HG02759 (cell line): Measurements from ENCODE around the gene ACSL6.

Experiments
- ATAC-seq: cut with Tn5 transposase; IDR thresholded peaks from one replicate; pipeline ENCODE4 v1.9.1; 2021; ENCODE audit warnings: mild to moderate bottlenecking, moderate library complexity; ENCODE audit not compliant: unreplicated experiment

Gene ACSL6

DNA sequence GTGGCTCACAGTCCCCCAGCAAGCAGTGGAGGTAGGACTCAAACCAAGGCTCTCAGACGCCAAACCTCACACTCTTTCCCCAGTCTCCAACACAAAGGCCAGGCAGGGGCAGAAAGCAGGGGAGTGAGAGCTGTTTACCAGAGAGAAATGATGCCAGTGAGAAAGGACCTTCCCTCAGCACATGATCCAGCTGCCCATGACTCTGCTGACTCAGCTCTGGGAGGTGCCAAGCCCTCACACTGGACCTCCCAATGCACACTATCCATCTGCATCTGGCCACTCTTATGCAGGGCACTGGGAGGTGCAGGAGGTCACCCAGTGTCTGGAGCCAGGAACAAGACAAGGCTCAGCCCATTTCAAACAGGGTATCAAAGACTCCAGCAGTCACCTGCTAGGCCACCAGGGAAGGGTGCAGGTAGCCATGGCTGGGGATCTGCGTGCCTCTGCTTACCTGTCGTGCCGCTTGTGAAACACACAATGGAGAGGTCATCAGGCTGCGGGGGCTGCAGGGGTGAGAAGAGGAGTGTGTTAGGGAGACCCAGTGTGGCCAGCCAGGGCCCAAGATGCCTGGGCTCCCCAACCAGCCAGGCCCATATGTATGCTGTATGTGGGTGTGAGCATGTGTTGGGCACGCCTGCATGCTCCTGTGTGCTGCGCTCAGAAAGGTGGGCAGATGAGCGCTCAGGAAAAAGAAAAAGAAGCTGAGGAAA, 26.3 kb downstream of the ACSL6 start:
- no peak for ATAC-seq

DNA sequence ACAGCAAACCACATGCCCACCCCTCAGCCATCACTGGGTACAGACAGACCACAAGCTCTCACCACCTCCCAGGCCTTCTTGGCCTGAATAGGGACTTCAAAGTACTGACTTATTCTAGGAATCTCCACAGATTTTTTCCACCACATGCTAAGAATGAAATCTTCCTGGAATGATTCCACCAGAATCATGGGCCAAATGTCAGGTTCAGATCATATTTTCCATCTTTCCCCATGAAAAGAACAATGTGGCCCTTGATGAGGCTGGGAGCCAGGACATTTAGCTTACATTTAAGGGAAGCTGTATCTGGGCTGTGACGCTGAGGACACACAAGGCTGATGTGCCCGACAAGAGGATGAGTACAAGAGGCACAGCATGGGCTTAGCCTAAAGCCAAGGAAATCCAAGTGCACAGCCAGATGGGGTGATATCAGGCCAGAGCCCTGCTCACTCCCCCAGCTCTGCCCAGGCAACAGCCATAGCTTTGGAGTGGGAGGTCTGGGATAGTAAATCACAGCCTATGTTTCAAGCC, 28.1 kb downstream of the ACSL6 start:
- no peak for ATAC-seq

DNA sequence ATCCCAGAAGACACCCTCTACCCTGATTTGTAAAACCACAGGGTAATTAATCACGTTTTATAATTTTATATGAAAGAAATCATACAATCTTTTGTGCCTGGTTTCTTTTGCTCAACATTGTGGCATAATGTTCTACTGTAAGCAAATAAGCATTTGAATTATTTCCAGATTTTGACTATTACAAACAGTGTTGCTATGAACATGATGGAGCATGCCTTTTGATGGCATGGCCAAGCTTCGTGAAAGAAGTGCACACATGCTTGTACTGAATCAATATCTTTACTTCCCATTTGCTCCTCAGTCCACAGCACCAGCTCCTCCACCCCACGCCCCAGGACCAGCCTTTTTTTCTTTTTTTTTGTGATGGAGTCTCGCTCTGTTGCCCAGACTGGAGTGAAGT, 29.9 kb downstream of the ACSL6 start:
- ATAC-seq, result no peak

DNA sequence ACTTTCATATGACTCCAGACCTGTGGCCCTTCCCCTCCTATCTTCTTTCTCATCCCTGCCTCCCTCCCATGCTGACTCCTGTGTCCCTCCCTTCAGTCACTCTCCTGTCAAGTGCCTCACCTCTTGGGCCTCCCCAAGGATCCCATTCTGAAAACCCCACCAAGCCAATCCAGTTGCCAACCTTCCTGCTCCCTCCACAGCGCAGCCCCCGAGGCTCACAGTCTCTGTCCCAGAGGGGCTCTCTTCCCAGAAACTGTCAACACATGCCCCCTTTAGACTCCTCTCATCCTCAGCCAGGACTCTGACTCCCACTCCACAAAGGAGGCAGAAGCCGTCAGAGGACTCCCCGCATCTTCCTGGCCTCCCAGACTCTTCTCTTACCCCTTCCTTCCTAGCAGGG, 30.8 kb downstream of the ACSL6 start:
- ATAC-seq, result no peak

DNA sequence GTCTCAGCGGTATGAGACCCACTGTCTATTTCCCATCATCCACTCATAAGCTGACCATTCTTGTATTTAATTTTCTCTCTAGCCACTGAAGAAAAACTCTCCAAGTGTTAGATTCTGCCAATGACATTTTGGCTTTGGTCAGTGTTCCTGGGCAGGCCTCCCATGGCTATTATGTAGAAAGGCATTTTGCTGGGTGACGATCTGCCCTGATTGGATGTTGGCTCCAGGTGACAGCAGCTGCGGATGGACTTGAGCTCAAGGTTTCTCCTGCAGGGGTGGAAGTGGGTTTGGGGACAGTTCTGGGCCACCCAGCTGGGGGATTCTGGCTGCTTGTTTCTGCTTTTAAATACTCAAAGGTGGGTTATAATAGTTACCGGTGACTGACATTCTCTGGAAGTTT, 31.6 kb downstream of the ACSL6 start:
- no peak for ATAC-seq

DNA sequence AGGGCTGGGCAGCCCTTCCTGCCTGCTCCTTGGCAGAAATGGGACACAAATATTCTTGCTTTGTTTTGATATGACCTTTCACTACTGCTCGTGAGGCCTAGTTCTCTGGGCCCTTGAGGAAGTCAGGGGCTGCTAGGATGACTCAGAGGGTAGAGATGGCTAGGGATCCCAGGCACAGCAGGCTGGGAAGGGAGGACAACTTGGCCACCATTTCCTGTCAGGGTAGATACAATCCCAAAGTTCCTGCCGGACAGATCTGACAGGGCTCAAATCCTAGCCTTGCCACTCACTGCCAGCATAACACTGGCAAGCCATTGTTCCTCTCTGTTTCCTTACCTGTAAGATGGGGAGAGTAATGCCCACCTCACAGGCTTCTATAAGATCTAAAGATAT, 34.2 kb downstream of the ACSL6 start:
- ATAC-seq, result no peak

DNA sequence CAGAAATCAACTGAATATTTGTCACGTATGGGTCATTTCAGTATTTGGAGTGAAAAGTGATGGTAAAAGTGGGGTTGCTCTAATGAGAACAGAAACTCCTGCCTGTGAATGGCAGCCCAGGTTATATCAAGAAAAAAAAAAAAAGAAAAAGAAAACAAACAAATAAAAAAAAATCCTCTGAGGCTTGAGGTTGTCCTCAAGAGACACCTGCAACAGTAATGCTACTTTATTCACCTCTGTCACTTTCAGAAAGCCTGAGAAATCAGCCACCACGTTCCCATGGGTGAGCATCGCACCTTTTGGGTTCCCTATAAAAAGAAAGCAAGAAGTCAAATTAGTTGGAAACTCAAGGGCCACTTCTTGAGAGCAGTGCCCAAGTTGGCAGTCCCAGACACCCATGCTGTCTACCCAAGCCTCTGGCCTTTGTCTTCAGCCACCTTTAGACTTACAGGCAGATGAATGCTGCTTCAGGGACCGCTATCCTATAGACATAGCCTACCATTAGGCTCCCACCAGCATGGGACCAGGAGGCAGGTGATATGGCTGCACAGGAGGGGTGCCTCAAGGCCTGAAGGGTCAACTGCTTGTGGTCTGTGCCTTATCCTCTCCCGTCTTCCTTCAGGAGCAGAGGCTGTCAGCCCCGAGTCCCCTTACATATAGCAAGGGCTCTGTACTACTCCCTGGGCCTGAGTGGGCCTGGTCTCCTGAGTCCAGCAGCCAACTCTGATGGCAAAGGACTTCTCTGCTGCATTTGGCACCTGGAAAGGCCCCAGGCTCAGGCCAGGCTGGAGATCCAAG, 34.8 kb downstream of the ACSL6 start:
- no peak for ATAC-seq

DNA sequence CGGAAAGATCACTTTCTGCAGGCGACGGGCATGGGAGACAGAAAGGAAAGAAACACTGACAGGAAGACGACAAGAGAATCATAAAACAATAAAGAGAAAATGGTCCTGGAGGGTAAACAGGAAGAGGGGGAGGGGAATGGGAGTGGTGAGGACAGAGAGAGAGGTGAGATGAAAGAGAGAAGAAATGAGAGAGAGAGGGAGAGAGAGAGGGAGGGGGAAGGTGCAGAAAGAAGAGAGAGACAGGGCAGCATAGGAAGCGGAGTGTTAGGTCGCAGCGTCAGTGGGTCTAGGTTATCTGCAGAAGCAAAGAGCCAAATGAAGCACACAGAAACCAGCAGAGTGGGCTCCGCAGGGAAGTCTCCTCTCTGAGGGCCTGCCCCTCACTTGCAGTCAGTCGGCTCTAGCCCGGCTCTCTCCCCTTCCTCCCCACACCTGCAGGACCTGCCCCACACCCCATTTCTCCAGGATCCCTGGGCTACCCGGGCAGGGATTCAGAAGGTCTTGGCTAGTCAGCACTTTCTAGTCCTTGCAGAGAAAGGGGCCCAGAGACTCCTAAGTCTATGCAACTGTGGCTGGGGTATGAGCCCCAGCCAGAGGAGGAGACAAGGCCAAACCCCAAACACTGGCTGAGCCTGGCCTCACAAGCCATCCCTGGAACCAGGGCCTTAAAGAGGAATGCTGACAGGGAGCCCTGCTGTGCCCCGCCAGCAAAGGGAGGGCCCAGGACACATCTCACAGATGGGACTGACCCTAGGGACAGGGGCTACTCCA, 36.3 kb downstream of the ACSL6 start:
- no peak for ATAC-seq

DNA sequence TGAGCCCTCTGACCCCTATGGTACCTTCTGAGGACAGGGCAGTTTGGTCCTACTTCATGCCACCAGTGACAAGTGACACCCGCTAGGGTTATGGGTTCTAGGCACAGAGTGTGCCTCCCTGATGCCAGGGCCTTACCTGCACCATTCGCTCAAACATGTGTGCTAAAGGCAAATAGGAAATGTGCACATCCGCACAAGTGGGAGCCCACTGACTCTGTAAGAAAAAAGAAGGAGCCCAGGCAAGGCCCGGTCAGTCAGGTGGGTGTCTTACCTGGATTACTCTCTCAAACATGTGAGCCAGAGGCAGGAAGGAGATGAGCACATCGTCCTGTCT, 36.9 kb downstream of the ACSL6 start:
- no peak for ATAC-seq

DNA sequence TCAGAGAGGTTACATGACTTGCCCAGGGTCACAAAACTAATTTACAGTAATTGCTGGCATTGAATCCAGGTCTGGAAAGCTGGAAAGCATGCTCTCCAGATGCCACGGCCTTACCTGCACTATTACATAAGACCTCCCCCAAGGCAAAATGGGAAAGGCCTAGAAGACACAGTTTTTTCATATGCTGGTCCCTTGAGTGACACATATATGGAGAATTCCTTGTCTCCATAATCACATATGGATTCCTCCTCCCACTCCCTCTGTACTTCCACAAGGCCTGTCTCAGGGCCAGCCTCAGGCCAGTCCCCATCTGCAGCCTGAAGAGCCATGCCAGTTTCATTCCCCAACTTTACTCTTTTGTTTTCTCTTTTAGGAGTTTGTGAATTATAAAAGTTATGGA, 37.4 kb downstream of the ACSL6 start:
- ATAC-seq, result no peak

DNA sequence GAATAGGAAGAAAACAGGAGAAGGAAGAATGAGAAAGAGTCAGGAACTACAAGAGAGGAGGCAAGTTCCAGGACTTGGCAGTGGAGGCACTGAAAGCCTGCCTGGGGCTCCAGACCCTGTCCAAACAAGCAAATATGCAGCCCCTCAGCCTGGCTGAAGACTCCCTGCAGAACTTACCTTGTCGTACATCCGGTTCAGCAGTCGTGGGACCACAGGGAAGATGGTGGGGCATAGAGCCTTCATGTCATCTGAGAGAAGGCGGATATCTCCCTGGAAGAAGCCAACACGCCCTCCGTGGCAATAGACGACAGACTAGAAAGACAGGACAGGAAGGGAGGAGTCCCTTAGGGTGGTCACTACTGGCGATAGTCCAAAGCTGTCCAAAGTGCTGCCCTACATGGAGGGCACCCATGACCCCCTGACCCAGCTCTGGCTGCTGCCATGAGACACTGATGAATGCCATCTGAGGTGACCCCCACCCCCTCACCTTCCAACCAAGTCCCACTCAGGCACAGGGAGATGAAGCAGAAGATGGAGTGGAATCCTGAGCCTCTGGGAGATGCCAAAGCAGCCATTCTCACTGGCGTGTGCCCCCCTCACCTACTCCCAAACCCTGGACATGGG, 38.3 kb downstream of the ACSL6 start:
- ATAC-seq, result no peak

DNA sequence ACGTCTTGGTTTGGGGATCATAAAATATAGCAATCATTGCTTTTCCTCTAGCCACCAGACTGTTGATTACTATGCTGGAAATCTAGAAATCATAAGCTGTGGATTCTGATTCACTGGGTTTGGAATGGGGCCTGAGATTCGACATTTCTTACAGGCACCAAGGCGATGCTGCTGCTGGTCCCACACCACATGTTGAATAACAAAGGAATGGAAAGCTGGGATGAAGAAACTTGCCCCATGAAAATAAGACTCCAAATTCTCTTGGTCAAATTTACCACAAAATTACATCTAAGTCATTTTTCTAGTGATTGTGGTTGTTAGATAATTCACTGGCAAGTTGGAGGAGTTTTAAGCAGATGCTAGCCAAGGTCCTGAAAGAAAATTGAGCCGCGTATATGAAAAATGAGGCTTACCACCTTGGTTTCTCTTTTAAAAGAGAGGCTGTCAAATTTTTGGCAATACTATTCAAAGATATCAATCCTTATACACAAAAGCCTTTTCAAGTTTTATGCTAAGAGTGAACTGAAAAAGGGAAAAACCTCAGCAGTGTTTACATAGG, 43.0 kb downstream of the ACSL6 start:
- no peak for ATAC-seq

DNA sequence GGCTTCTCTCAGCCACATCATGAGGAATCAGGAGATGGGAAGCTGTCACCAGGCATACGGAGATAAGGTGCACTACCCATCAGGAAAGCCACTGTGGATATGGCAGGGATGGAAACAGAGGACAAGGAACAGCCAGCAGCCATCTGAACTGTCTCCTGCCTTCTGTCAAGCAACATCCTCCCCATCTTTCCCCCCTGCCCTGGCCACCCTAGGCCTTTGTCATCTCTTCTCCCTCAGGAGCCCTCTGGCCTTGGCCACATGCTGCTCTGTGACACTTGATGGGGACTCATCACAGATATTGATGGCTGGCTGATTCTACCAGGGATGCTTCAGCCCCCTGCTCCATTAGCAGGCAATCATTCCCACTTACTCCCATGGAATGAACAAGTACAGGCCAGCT, 44.9 kb downstream of the ACSL6 start:
- no peak for ATAC-seq

DNA sequence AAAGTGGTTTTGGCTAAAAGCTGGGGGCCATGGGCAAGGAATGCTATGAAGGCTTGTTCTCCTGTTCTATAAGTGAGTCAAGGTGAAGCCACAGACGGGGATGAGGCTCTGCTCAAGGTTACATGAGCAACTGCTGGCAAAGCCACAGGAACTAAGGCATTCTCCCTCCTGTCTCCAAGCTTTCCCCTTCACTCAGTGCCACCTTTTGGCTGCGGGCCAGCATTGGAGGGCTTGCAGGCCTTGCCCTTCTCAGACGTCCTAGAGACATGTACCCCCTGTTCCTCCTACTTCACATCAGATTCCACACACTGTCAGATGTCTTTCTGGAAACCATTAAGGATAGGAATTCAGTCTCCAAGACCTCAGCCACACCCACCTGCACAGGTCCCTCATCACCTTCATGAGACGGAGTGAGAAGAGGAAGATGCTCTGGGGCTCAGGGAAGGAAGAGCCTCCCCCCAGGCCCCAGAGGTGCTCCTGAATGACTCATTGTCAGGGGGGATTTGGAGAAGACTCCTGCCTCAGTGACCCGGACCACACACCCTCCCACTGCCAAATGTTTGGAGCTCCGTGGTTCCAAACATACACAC, 45.5 kb downstream of the ACSL6 start:
- no peak for ATAC-seq

DNA sequence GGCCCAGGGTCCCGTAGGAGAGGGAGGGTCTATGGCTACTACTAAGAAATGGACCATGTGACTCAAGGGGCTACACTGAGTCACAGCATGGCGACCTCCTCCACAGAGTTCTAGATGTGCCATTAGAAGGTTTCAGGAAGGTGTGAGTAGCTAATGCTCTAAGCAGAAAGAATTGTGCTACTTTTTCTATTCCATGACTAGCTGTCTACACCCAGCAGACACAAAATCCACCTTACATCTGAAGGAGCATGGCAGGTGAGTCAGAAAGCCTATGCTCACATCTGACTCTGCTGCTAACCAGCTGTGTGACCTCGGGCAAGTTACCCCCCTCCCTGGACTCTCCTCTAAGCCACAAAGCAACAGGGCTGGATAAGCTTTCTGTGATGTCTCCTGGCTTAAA, 51.6 kb downstream of the ACSL6 start:
- ATAC-seq, result no peak

DNA sequence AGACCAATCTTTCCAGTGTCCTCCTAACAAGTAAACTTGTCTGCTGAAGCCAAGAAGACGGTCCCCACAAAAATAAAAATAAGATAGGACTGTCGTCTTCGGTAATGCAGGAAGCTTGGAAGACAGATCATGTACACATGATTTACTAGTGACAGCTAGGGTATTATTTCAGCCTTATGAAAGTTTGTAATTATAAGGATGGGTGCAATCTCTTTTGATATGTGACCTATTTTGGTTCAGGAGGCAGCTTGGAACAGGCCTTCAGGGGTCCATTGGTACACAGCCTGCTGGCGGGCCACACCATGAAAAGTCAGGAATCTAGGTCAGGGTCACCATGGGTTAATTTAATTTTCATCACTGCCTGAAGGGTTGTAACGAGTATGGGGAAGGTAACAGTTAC, 52.3 kb downstream of the ACSL6 start:
- no peak for ATAC-seq

DNA sequence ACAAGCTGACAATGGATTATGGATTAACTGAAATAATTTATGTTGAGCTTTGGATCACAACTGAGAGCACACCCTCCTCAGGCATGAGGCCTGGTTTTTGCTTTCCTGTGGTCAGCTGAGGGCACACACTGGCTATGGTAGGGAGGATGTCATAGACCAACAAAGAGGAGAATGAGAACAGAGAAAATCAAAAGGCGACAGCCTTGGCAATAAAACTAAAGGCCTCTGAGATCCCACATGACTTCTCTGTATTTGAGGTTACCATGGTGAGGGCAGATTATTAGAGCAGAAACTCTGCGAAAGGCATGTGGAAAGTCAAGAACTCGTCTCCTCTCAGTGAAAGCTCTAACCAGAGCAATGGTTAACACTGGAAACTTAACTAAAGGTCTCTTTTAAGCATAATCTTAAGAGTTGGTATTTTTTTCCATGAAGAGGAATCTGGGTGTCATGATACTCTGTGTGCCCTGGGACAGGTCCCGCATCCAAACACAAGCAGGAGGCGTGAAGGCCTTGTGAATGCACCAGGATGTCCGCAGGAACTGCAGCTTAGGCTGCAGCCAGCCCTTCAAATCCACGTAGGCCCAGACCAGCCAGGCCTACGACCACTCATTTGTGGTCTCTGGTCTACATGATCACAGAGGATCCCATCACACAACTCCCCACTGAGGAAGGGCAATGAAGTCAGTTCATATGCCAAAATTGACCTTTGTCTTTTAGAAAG, 53.6 kb downstream of the ACSL6 start:
- ATAC-seq, result no peak

DNA sequence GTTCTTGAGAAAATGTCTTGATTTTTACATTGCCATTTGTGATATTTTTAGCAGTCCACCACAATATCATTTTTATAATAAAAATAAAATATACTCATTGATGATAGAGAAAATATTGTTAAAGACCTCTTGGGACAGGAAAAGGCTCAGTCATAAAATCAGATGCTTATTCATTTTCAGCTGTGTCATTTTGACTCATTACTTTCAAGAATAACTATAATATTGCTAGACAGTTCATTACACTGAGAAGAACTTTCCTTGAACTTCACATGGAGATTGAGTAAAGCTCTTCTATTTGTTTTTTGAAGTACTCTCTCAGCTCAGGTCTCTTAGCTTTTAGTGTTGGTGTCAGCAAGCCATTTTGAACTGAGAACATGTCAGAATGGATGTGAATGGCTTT, 57.5 kb downstream of the ACSL6 start:
- no peak for ATAC-seq

DNA sequence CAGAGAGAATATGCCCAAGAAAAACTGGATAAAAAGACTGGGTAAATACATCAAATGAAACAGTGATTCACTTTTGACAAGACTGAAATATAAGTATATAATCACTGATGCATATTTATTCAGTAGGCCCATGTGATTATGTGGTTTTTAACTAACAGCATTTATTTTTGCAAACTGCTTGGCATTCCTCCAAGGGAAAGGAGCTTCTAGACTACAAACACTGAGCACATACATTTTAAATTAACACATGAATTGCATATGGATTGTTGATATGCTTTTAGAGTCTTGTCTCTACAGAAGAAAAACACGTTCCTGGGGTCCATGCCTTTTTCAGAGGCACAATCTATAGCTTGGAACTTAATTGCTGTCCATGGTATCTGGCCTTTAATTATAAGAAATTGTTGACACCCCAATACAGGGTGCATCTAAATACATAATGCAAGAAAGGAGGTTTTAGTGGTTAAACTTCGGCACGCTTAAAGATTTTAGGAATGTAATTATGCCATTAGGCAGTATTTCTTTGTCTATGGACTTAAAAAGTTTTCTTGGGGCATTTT, 59.1 kb downstream of the ACSL6 start:
- ATAC-seq, result no peak

DNA sequence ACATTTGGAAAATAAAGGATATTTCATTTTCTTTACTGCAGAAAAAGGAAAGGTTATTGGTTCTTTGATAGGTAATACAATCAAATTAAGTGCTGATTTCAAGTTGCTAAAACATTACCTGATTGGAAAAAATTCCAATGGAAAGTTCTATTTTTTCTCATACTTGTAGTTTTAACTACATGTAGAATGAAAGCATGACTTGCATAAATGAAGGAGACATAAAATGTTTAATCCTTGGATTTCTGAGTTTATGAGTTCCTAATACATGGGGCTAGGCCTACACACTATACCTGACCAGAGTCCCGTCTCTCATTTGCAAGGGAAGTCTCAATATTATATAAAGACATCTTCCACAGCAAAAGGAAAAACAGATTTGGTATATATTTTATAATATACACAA, 60.8 kb downstream of the ACSL6 start:
- no peak for ATAC-seq
